ENCODE data around the gene C10orf143. TPM values are rescaled to one million over a fixed set of nuclear protein-coding genes. Genes with fewer than 3 reads are reported as not detected.

C10orf143 gene
- total RNA-seq, 5 donors from 2014 or later (not counting 1 experiment from before 2014, with no cell fraction given), result 7.6 to 14.6 (median 12.3) TPM

DNA sequence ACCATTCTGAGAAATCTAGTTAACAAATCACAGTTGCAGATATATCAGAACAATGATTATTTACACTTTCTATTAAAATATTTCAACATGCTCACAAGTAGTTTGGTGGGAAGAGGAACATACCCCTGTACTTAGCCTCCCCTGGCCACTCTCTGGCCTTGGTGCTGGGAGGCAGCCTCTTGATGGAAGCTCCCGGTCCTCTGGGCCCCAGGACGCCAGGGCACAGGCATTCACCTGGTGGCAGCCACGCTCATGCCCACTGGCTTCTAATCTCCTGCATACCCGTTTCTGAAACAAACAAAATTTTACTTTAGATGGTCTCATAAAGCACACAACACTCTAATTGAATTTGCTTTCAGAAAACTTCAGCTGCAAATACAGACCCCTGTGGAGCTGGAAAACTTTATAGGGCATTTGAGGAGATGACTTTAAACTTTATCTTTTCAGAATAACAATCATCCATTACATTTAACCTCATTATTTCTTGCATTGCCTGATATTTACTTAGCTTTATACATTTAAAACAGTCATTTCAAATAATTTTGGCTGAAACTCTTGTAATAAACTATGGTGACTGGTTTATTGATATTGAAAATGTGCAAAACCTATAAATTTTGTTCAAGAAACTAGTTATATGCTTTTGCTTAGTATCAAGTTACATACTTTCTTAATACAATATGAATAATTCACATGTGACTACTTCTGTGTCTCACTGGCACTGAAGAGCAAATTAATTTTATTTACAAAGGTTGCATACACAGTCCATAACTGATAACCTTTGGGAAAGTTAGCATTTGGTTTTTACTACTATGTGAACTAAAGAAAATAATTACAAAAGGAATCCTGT, 30.8 kb downstream of the C10orf143 start:
- no peak for DNase-seq
- WGBS (ENCODE audit: insufficient coverage), result 50% methylated on average over 2 of the region's 4 CpGs
- POLR2A ChIA-PET, result interaction anchor here in 1 of 2 donors (0.7 kb wide), 1 partner anchor 674 kb away, joined by 3 read pairs; no protein-coding TSS in a partner anchor
- ATAC-seq (replicated peaks in 1 of 4), result no peak
- H3K4me3 Mint-ChIP-seq, result no peak overlapping the region
- no peak overlapping the region for H3K27ac Mint-ChIP-seq
- Histone ChIP-seq H3K27me3 (replicated peaks in 1 of 2; ENCODE audit: control insufficient read depth in 2 of 2, extremely low read depth in 1 of 2, insufficient read depth in 2 of 2, low read length in 1 of 2) (no peaks in the 10 kb centered on the region), H3K4me3 (ENCODE audit: control insufficient read depth in 1 of 2, extremely low read depth in 1 of 2, low read length in 1 of 2) (no peak overlapping the region), H3K36me3 (ENCODE audit: control insufficient read depth in 2 of 2, extremely low read depth in 1 of 2, insufficient read depth in 1 of 2, low read length in 1 of 2) (peaks cover 0 to 14% of the 10 kb centered on the region in 2 donors), H3K9me3 (no peaks in the 10 kb centered on the region), H3K27ac (ENCODE audit: low read length) (no peak overlapping the region), H3K4me1 (ENCODE audit: control insufficient read depth in 1 of 2, extremely low read depth in 1 of 2, insufficient read depth in 2 of 2, low read length in 2 of 2) (no peaks in the 10 kb centered on the region)
- H3K36me3 Mint-ChIP-seq, result peaks cover 45% of the 10 kb centered on the region
- CTCF ChIA-PET, result no interaction called here
- H3K27me3 Mint-ChIP-seq, result no peaks in the 10 kb centered on the region
- peaks cover 4 to 6% (median 6%) of the 10 kb centered on the region in 3 donors for H3K9me3 Mint-ChIP-seq
- no peaks in the 10 kb centered on the region for H3K4me1 Mint-ChIP-seq

DNA sequence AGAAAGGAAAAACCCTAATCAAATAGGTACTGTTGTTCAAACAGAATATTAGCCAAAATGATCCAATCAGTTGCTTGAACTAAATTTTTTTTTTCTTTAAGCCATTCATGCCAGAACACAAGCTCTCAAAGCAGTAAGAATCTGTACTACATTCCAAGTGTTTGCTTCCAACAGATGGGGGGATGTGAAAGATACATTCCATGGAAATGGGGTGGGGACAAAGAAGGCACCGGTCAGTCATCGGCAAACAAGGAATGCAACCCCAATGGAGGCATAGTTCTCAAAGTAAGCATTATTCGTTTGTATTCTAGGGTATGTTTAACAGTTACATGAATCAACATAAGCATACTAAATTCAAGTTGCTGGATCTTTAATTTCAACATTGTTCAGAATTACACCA, 32.5 kb downstream of the C10orf143 start:
- H3K9me3 Mint-ChIP-seq, result peaks cover 0 to 4% (median under 1%) of the 10 kb centered on the region in 3 donors
- CTCF ChIA-PET, result no interaction called here
- no peaks in the 10 kb centered on the region for H3K27me3 Mint-ChIP-seq
- no CpG with 5 or more reads among the region's 3 CpGs for WGBS (ENCODE audit: insufficient coverage)
- ATAC-seq (replicated peaks in 1 of 4) (no peak), DNase-seq (no peak)
- Histone ChIP-seq H3K27me3 (replicated peaks in 1 of 2; ENCODE audit: control insufficient read depth in 2 of 2, extremely low read depth in 1 of 2, insufficient read depth in 2 of 2, low read length in 1 of 2) (no peaks in the 10 kb centered on the region), H3K36me3 (ENCODE audit: control insufficient read depth in 2 of 2, extremely low read depth in 1 of 2, insufficient read depth in 1 of 2, low read length in 1 of 2) (peaks cover 0 to 20% of the 10 kb centered on the region in 2 donors), H3K4me3 (ENCODE audit: control insufficient read depth in 1 of 2, extremely low read depth in 1 of 2, low read length in 1 of 2) (no peak overlapping the region), H3K27ac (ENCODE audit: low read length) (no peak overlapping the region), H3K4me1 (ENCODE audit: control insufficient read depth in 1 of 2, extremely low read depth in 1 of 2, insufficient read depth in 2 of 2, low read length in 2 of 2) (no peaks in the 10 kb centered on the region), H3K9me3 (no peaks in the 10 kb centered on the region)
- H3K27ac Mint-ChIP-seq, result no peak overlapping the region
- POLR2A ChIA-PET, result no interaction called here
- no peak overlapping the region for H3K4me3 Mint-ChIP-seq
- H3K36me3 Mint-ChIP-seq, result peaks cover 56% of the 10 kb centered on the region
- no peaks in the 10 kb centered on the region for H3K4me1 Mint-ChIP-seq

DNA sequence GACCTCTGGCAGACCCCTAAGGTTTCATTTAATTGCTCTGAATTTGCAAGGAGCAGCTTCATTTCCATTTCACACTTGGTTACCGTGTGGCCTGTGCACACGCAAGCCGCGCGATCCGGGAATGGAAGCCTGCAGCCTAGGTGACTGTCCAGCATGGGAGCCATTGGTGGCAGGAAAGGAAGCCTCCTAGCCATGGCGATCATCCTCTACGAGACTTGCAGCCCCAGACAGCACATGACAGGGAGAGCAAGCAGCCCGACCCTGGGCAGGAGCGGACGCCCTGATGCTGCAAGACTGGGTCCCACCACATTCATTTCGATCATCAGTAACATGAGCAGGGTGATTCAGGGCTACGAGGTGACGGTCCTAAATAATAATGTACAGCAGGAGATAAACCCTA, 33.9 kb downstream of the C10orf143 start:
- ATAC-seq (replicated peaks in 1 of 4), result no peak
- DNase-seq, result no peak
- H3K9me3 Mint-ChIP-seq, result peaks cover 5 to 14% (median 7%) of the 10 kb centered on the region in 3 donors
- Histone ChIP-seq H3K4me1 (ENCODE audit: control insufficient read depth in 1 of 2, extremely low read depth in 1 of 2, insufficient read depth in 2 of 2, low read length in 2 of 2) (no peaks in the 10 kb centered on the region), H3K27ac (ENCODE audit: low read length) (no peak overlapping the region), H3K27me3 (replicated peaks in 1 of 2; ENCODE audit: control insufficient read depth in 2 of 2, extremely low read depth in 1 of 2, insufficient read depth in 2 of 2, low read length in 1 of 2) (no peaks in the 10 kb centered on the region), H3K36me3 (ENCODE audit: control insufficient read depth in 2 of 2, extremely low read depth in 1 of 2, insufficient read depth in 1 of 2, low read length in 1 of 2) (peaks cover 0 to 20% of the 10 kb centered on the region in 2 donors), H3K9me3 (no peaks in the 10 kb centered on the region), H3K4me3 (ENCODE audit: control insufficient read depth in 1 of 2, extremely low read depth in 1 of 2, low read length in 1 of 2) (no peak overlapping the region)
- CTCF ChIA-PET, result no interaction called here
- H3K4me3 Mint-ChIP-seq, result no peak overlapping the region
- no peak overlapping the region for H3K27ac Mint-ChIP-seq
- H3K27me3 Mint-ChIP-seq, result no peaks in the 10 kb centered on the region
- H3K4me1 Mint-ChIP-seq, result no peaks in the 10 kb centered on the region
- H3K36me3 Mint-ChIP-seq, result peaks cover 62% of the 10 kb centered on the region
- WGBS (ENCODE audit: insufficient coverage), result 87% methylated on average over 6 of the region's 14 CpGs
- POLR2A ChIA-PET, result no interaction called here

GRCh38 chr10:130074639-130075038, 36.0 kb downstream of the C10orf143 start:
- ATAC-seq (replicated peaks in 1 of 4), result no peak
- POLR2A ChIA-PET, result no interaction called here

DNA sequence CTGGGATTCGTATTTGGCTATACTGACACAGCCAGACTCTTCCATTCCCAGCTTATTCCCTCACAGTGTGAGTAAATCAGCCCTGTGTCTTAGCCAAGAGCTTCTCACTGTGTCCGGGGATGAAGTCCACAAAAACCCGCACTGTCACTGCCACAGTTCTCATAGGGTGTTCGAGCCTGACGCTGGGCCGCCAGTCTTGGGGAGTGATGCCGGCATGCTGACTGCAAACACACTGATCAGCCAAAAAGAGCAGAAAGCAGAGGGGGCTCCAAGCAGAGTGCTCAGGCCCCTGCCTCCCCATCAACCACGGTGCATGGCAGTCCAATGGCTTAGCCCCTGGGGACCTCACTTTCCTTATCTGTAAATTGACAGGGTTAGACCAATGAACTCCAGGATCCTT, 36.7 kb downstream of the C10orf143 start:
- 96% methylated on average over 8 of the region's 8 CpGs for WGBS (ENCODE audit: insufficient coverage)
- Histone ChIP-seq H3K36me3 (ENCODE audit: control insufficient read depth in 2 of 2, extremely low read depth in 1 of 2, insufficient read depth in 1 of 2, low read length in 1 of 2) (peaks cover 0 to 17% of the 10 kb centered on the region in 2 donors), H3K27me3 (replicated peaks in 1 of 2; ENCODE audit: control insufficient read depth in 2 of 2, extremely low read depth in 1 of 2, insufficient read depth in 2 of 2, low read length in 1 of 2) (no peaks in the 10 kb centered on the region), H3K9me3 (no peaks in the 10 kb centered on the region), H3K27ac (ENCODE audit: low read length) (no peak overlapping the region), H3K4me3 (ENCODE audit: control insufficient read depth in 1 of 2, extremely low read depth in 1 of 2, low read length in 1 of 2) (no peak overlapping the region), H3K4me1 (ENCODE audit: control insufficient read depth in 1 of 2, extremely low read depth in 1 of 2, insufficient read depth in 2 of 2, low read length in 2 of 2) (no peaks in the 10 kb centered on the region)
- ChIA-PET POLR2A (no interaction called here), CTCF (no interaction called here)
- ATAC-seq (replicated peaks in 1 of 4), result no peak
- Mint-ChIP-seq H3K9me3 (peaks cover 5 to 14% (median 7%) of the 10 kb centered on the region in 3 donors), H3K27ac (no peak overlapping the region), H3K4me3 (no peak overlapping the region), H3K27me3 (no peaks in the 10 kb centered on the region), H3K4me1 (no peaks in the 10 kb centered on the region), H3K36me3 (peaks cover 58% of the 10 kb centered on the region)
- no peak for DNase-seq

More at GRCh38 chr10:130074639-130075038, 36.0 kb downstream of the C10orf143 start:
- Mint-ChIP-seq H3K27ac (no peak overlapping the region), H3K4me3 (no peak overlapping the region), H3K36me3 (peaks cover 62% of the 10 kb centered on the region), H3K27me3 (no peaks in the 10 kb centered on the region), H3K9me3 (peaks cover 5 to 14% (median 7%) of the 10 kb centered on the region in 3 donors), H3K4me1 (no peaks in the 10 kb centered on the region)
- Histone ChIP-seq H3K9me3 (no peaks in the 10 kb centered on the region), H3K4me1 (ENCODE audit: control insufficient read depth in 1 of 2, extremely low read depth in 1 of 2, insufficient read depth in 2 of 2, low read length in 2 of 2) (no peaks in the 10 kb centered on the region), H3K27ac (ENCODE audit: low read length) (no peak overlapping the region), H3K4me3 (ENCODE audit: control insufficient read depth in 1 of 2, extremely low read depth in 1 of 2, low read length in 1 of 2) (no peak overlapping the region), H3K36me3 (ENCODE audit: control insufficient read depth in 2 of 2, extremely low read depth in 1 of 2, insufficient read depth in 1 of 2, low read length in 1 of 2) (peaks cover 0 to 20% of the 10 kb centered on the region in 2 donors), H3K27me3 (replicated peaks in 1 of 2; ENCODE audit: control insufficient read depth in 2 of 2, extremely low read depth in 1 of 2, insufficient read depth in 2 of 2, low read length in 1 of 2) (no peaks in the 10 kb centered on the region)
- CTCF ChIA-PET, result no interaction called here
- no peak for DNase-seq
- WGBS (ENCODE audit: insufficient coverage), result 100% methylated on average over 1 of the region's 1 CpG

GRCh38 chr10:130072247-130072646, 38.4 kb downstream of the C10orf143 start:
- POLR2A ChIA-PET, result no interaction called here
- no peak overlapping the region for H3K27ac Mint-ChIP-seq
- peaks cover 0 to 15% of the 10 kb centered on the region in 2 donors for H3K36me3 ChIP-seq (ENCODE audit: control insufficient read depth in 2 of 2, extremely low read depth in 1 of 2, insufficient read depth in 1 of 2, low read length in 1 of 2)

More at GRCh38 chr10:130072247-130072646, 38.4 kb downstream of the C10orf143 start:
- Mint-ChIP-seq H3K9me3 (peaks cover 5 to 14% (median 7%) of the 10 kb centered on the region in 3 donors), H3K36me3 (peaks cover 58% of the 10 kb centered on the region), H3K4me3 (no peak overlapping the region), H3K27me3 (no peaks in the 10 kb centered on the region), H3K4me1 (no peaks in the 10 kb centered on the region)
- ATAC-seq (replicated peaks in 1 of 4) (no peak), DNase-seq (no peak)
- CTCF ChIA-PET, result no interaction called here
- H3K27ac ChIP-seq (ENCODE audit: low read length), result no peak overlapping the region
- H3K27me3 ChIP-seq (replicated peaks in 1 of 2; ENCODE audit: control insufficient read depth in 2 of 2, extremely low read depth in 1 of 2, insufficient read depth in 2 of 2, low read length in 1 of 2), result no peaks in the 10 kb centered on the region
- H3K9me3 ChIP-seq, result no peaks in the 10 kb centered on the region
- no peak overlapping the region for H3K4me3 ChIP-seq (ENCODE audit: control insufficient read depth in 1 of 2, extremely low read depth in 1 of 2, low read length in 1 of 2)
- H3K4me1 ChIP-seq (ENCODE audit: control insufficient read depth in 1 of 2, extremely low read depth in 1 of 2, insufficient read depth in 2 of 2, low read length in 2 of 2), result no peaks in the 10 kb centered on the region

Measured in T-cell (primary cell).